GM23338 (cell line): Measurements from ENCODE around the gene SETBP1.
A peak's percentile ranks its signal among the peaks of the same experiment; 100 is the strongest.

Experiments used
- CREB1 ChIP-seq: fragments of 250-450 bp; sonication (Bioruptor Pico); IDR thresholded peaks from 2 replicates; pipeline ENCODE4 v1.5.0; 2020; ENCODE audit warnings: low read depth, mild to moderate bottlenecking, moderate library complexity
- CTCF ChIP-seq, 2 experiments: fragments of 200-600 bp in 1 of 2; sonication (generic) in 1 of 2; conservative IDR thresholded peaks; 2 replicates each; pipeline versions ENCODE4 v1.5.1 to v1.6.1; 2016 to 2017; ENCODE audit warnings: antibody characterized with exemption in 2 of 2, low read depth in 2 of 2, mild to moderate bottlenecking in 2 of 2, moderate library complexity in 1 of 2
- EZH2 ChIP-seq: fragments of 200-600 bp; sonication (generic); IDR thresholded peaks from one replicate; pipeline ENCODE4 v1.8.0; 2017; ENCODE audit warnings: antibody characterized with exemption, mild to moderate bottlenecking, low read depth; ENCODE audit not compliant: unreplicated experiment
- EZH2phosphoT487 ChIP-seq: fragments of 200-600 bp; sonication (generic); IDR thresholded peaks from one replicate; pipeline ENCODE4 v1.8.1; 2018; ENCODE audit warnings: antibody characterized with exemption; ENCODE audit not compliant: unreplicated experiment
- JUNB ChIP-seq: IDR thresholded peaks from one replicate; pipeline ENCODE4 v1.6.1; 2016; ENCODE audit warnings: antibody characterized with exemption; ENCODE audit not compliant: unreplicated experiment
- NANOG ChIP-seq: IDR thresholded peaks from 2 replicates; pipeline ENCODE4 v1.6.1; 2016; ENCODE audit warnings: antibody characterized with exemption, borderline replicate concordance
- POLR2AphosphoS5 ChIP-seq: IDR thresholded peaks from 2 replicates; pipeline ENCODE4 v1.6.1; 2016; ENCODE audit warnings: antibody characterized with exemption, low read depth
- REST ChIP-seq: IDR thresholded peaks from one replicate; pipeline ENCODE4 v1.6.1; 2018; ENCODE audit warnings: antibody characterized with exemption; ENCODE audit not compliant: unreplicated experiment
- STAT1 ChIP-seq: IDR thresholded peaks from one replicate; pipeline ENCODE4 v1.6.1; 2016; ENCODE audit warnings: antibody characterized with exemption; ENCODE audit not compliant: unreplicated experiment
- ZNF114 ChIP-seq: fragments of 250-450 bp; sonication (Bioruptor Pico); IDR thresholded peaks from 2 replicates; pipeline ENCODE4 v1.5.0; 2020; ENCODE audit warnings: mild to moderate bottlenecking, moderate library complexity

- TF ChIP-seq JUNB (no peak), CTCF (conservative IDR thresholded peaks at IDR 0.05; ENCODE audit: low read depth in 2 of 2) (peak in 1 of 2 experiments; percentile 23; a peak in 1 of 4 replicates), REST (no peak), CREB1 (no peak), EZH2phosphoT487 (no peak), EZH2 (no peak), POLR2AphosphoS5 (no peak), STAT1 (no peak), NANOG (no peak), ZNF114 (no peak)
These were observed 345.5 kb downstream of the SETBP1 start for GRCh38 chr18:45026162-45026561.
